Germinal center (tissue), 1 donor: ENCODE results near the gene OTUD6A.
"Not testable (repeated sequence)": the region's sequence is repeated elsewhere in the genome, so short reads cannot be mapped to it uniquely, and the experiment has no call there.

ENCODE experiments used
- DNase-seq: peaks from one replicate; pipeline ENCODE4 v3.0.0; 2012; ENCODE audit warnings: mixed read lengths, low spot score

The OTUD6A gene

DNA sequence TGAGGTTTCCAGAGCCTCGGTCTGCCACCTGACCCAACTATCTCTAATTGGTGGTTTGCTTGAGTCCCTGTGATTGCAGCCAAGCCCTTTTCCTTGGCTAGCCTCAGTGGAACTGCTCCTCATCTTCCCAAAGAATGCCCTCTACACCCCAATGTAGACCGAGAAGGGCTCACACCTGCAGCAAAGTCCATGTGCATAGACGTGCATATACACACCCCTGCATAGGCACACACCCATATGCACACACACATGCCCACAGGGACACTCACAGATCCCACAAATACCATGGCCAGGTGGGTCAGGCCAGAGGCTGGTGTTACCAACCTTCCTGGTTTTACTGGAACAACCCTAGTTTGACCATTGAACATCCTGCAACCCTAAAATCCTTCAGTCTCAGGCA is 12.9 kb upstream of the OTUD6A start:
- DNase-seq = no peak

DNA sequence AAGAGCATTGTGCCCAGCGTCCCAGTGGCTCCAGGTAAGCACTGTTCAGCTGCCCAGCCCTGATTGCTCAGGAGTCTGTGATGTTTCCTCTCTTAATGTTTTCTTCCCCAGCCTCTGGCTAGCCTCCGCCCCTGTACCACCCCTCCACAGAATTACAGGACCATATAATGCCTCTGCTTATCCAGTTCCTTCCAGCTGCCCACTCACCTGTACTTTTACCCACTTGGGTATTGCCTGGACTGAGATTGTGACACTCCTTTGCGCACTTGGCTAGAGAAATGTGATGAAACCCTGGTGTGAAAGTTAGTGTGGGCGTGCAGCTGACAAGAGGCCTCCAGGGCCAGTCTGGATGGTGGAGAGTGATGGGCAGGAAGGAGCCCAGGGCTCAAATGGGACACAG is 12.3 kb upstream of the OTUD6A start, which contains the start of gene AWAT2:
Gene AWAT2, minus strand, starts transcription at position 14 of the 400 bp plus-strand sequence. Its CDS starts 6 bp downstream, at position 8.
- no peak for DNase-seq

DNA sequence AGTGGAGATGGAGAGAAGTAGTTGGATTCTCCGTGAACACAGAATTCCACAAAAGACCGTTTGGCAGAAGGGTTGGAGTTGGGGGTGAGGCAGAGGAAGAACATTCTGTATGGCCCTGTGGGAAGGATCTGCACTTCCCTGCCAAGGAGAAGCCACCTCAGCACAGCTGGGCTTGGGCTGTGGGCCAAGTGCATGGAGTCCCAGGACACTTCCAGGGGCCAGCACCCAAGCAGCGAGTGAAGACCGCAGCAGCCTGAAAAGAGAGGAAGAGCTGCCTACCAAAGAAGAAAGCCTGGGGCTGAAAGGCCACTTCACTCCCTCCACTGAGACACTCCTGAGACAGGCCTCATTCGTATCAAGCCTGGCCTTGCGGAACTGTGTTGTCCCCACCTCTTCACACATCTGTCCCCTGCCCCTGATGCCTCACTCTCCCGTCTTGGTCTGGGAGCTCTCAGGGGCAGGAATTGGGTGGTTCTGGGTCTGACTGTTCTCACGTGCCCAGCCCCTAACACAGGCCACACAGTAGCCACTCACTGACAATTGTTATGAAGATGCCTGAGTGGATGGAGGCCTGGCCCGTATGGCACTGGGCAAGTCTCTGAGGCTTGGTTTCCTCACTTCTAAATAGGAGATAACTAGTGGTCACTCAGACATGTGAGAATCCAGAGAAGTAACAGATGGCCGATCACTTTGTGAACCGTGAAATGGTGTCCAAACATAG is 9.2 kb upstream of the OTUD6A start:
- DNase-seq = no peak

GRCh38 chrX:70054391-70054790 is 7.9 kb upstream of the OTUD6A start:
- no peak for DNase-seq

DNA sequence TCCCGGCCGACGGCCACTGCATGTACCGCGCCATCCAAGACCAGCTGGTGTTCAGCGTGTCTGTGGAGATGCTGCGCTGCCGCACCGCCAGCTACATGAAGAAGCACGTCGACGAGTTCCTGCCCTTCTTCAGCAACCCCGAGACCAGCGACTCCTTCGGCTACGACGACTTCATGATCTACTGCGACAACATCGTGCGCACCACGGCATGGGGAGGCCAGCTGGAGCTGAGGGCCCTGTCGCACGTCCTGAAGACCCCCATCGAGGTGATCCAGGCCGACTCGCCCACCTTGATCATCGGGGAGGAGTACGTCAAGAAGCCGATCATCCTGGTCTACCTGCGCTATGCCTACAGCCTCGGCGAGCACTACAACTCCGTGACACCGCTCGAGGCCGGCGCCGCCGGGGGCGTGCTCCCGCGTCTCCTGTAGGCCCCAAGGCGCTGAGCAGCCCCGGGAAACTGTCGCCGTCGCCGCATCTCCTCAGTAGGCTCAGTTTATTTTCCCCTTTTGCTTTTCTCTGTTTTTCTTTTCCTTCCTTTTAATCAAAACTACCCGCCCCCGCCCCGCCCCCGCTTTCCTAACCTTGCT is 799 bp downstream of the OTUD6A start:
- no peak for DNase-seq

DNA sequence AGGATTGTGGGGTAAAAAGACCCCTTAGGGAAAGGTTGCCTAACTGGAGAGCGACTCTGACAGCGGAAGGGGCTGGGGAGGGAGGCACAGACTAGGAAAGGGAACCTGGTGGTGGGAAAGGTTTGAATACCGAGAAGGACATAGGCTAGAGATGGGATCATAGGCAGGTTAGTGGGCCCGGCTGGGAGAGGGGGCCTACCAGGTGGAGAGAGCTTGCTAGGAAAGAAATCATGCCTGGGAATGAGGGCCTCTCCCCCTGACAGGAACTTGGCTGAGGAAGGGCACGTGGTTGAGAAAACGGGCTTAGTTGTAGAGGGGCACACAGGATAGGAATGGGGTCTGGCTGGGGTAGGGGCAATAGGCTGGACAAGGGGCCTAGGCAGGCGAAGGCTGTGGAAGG is 4.4 kb downstream of the OTUD6A start:
- no peak for DNase-seq

DNA sequence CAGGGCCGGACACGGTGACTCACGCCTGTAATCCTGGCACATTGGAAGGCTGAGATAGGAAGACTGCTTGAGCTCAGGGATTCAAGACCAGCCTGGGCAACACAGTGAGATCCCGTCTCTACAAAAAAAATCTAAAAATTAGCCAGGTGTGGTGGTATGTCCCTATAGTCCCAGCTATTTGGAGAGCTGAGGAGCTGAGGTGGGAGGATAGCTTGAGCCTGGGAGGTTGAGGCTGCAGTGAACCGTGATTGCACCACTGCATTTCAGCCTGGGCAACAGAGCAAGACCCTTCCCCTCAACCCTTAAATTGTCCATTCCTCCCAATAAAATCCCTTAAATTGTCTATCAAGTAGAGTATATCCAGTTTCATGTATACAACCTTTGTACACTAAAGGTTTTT is 17.0 kb downstream of the OTUD6A start:
- DNase-seq = no peak

GRCh38 chrX:70079870-70080269 is 17.6 kb downstream of the OTUD6A start:
- no peak for DNase-seq

- DNase-seq = no peak
Measured at GRCh38 chrX:70082723-70083122, 20.5 kb downstream of the OTUD6A start.

GRCh38 chrX:70084592-70085240 is 22.5 kb downstream of the OTUD6A start:
- no peak for DNase-seq

DNA sequence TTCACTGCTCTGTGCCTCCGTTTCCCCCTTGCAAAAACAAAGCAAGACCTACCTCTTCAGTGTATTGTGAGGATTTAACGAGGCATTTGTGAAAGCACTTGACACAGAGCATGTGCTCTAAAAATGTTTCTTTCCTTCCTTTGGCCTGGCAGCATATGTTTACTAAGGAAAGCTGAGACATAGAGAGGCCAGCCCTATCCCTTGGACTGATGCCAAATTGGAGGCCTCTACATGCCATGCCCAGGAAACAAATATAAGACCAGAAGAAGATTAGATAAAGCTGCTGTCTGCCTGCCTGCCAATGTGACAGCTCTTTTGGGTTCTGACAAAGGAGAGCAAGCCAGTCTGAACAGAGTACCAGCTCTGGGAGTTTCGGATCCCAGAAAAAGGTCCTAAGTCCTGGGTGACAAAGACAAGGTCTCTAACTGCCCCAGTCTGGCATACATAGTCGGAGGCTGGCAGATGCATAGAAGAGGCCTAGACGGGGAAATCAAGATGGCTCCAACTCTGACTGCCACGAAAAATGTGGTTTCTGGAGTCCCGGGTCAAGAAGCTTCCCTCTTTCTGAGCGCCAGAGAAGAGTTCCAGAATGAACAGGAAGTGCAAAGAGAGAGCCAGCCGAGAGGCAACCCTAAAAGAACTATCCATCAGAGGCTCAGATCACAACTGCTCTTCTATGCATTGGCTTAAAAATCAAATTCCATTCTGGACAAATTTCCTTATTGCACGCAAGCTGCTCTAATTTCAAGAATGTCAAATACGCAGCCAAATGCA is 25.8 kb downstream of the OTUD6A start:
- no peak for DNase-seq

DNA sequence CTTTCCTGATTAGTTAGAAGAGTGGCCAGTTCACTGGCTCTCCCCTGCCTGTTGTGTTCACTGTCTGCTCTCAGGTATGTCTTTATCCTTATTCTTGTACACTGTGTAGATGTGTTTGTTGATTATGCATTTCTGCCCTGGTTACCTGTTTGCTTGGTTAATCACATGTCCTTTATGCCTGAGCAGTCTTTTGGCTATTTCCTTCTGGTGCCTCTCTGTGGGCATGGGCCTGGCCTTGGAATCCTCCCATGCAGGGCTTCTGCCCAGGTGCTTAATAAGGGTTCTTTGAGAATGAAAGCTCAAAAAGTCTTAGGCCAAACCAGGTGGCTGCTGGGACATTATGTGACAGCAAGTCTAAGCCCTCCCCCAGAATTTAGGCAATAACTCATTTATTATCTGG is 26.5 kb downstream of the OTUD6A start:
- no peak for DNase-seq

- no peak for DNase-seq
Measured at GRCh38 chrX:70089604-70090297, 27.5 kb downstream of the OTUD6A start.

- no peak for DNase-seq
Measured at GRCh38 chrX:70092247-70092646, 30.0 kb downstream of the OTUD6A start.

DNA sequence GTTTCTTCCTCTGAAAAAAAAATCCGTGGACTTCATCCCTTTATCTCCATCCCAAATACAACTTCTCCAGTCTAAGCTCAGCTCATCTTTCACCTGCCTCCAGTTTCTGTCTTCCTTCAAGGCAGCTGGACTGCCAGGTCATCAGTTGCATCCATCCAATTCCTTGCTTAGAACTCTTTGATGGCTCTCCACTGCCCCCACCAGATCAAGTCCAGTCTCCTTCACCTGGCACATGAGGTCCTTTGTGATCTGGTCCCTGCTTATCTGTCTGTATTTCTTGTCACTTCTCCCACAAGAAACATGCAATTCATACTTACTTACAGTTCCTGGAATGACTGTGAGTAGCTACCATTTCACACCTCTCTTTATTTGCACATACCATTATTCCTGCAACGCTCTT is 33.8 kb downstream of the OTUD6A start:
- no peak for DNase-seq

- DNase-seq = no peak
Measured at GRCh38 chrX:70105229-70105628, 43.0 kb downstream of the OTUD6A start.

GRCh38 chrX:70111436-70112026 is 49.3 kb downstream of the OTUD6A start:
- DNase-seq = not testable (repeated sequence)
